ENCODE data around the gene CADPS2. TPM values are rescaled to one million over a fixed set of nuclear protein-coding genes. Genes with fewer than 3 reads are reported as not detected.

CADPS2 gene
- total and polyA plus RNA-seq, 10 of the 15 experiments (the other 5 are each of a cell fraction or from before 2014, with no cell fraction given), result 0.05 to 7.5 (median 0.25) TPM

DNA sequence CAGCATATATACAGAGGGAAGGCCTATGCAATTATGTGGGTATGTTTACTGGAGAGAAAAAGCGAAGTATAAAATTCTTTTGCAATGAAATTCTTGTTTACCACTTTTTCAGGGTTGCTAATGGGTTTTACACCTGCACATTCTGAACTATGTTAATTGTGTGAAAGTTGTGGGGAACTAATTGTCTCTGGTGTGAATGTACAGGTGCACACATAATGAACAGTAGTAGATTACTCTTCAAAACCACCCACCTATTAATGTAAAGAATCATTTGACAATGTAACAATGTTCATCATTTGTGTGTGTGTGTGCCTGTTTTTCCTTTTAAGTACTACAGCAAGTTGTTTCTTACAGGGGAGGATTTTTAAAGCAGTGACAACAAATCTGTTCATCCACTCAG is 501.7 kb downstream of the CADPS2 start:
- FAIRE-seq (no peak), DNase-seq (ENCODE audit: low read depth, low spot score) (no peak), ATAC-seq (peak; percentile 41)
- no peak overlapping the region for H3K9ac ChIP-seq (ENCODE audit: control insufficient read depth, insufficient read depth, low read length)
- RAD21 ChIA-PET (ENCODE audit: unreplicated experiment), result no interaction called here
- no peak overlapping the region for H3K4me2 ChIP-seq (ENCODE audit: control insufficient read depth, insufficient read depth)
- H3K27ac ChIP-seq (ENCODE audit: control insufficient read depth, insufficient read depth), result no peak overlapping the region
- H3K36me3 ChIP-seq (ENCODE audit: control insufficient read depth in 2 of 2, insufficient read depth in 2 of 2, low read length in 1 of 2), result no peaks in the 10 kb centered on the region
- POLR2A ChIA-PET, result no interaction called here
- intact Hi-C loops (cut with micrococcal nuclease; ENCODE audit: unreplicated experiment), result no loop called here
- TF ChIP-seq BMI1 (IDR thresholded peaks at IDR 0.05; ENCODE audit: borderline replicate concordance), result peak; percentile 58; the same call in 1 of the 2 replicates
- peak in 1 of 2 experiments; percentile 59; a peak in 2 of 4 replicates for TF ChIP-seq BHLHE40 (IDR thresholded peaks at IDR 0.05; ENCODE audit: borderline replicate concordance in 1 of 2, low read depth in 2 of 2, low read length in 1 of 2)
- TF ChIP-seq RB1 (IDR thresholded peaks at IDR 0.05; ENCODE audit: borderline replicate concordance), result no peak
- peak in 1 of 2 experiments; percentile 57; a peak in 1 of 4 replicates for TF ChIP-seq EP300 (IDR thresholded peaks at IDR 0.05; ENCODE audit: borderline replicate concordance in 1 of 2, control insufficient read depth in 1 of 2, low read depth in 2 of 2, low read length in 2 of 2)
- peak; percentile 93 for TF ChIP-seq MTA2 (IDR thresholded peaks at IDR 0.05; ENCODE audit: low read depth)
- TF ChIP-seq IKZF1 (conservative IDR thresholded peaks at IDR 0.05), result no peak
- peak; percentile 62; the same call in 1 of the 2 replicates for TF ChIP-seq BACH1 (IDR thresholded peaks at IDR 0.05; ENCODE audit: borderline replicate concordance)
- SMC1A ChIA-PET (ENCODE audit: uncharacterized antibody, unreplicated experiment), result no interaction called here
- CTCF ChIA-PET, result no interaction called here
- no TSS peak for BruUV-seq (replicated peaks)
- no peaks in the 10 kb centered on the region for H4K20me1 ChIP-seq (ENCODE audit: control insufficient read depth, insufficient read depth)
- no peaks in the 10 kb centered on the region for H3K27me3 ChIP-seq (replicated peaks in 1 of 2; ENCODE audit: control insufficient read depth in 2 of 2, insufficient read depth in 2 of 2, low read length in 1 of 2)
- in situ Hi-C loops (cut with MboI), result no loop called here
- H3K4me3 ChIP-seq, result no peak overlapping the region
- H3K79me2 ChIP-seq (ENCODE audit: control insufficient read depth, insufficient read depth, low read length), result no peaks in the 10 kb centered on the region
- H2AFZ ChIP-seq (ENCODE audit: control insufficient read depth, low read depth, low read length), result no peak overlapping the region
- H3K9me3 ChIP-seq (replicated peaks; ENCODE audit: control insufficient read depth, insufficient read depth, low read length), result no peaks in the 10 kb centered on the region
- WGBS (ENCODE audit: insufficient coverage, insufficient replicate concordance, low lambda C conversion rate, missing lambda C conversion rate), result 56% methylated on average over 1 of the region's 1 CpG
- no peaks in the 10 kb centered on the region for H3K4me1 ChIP-seq (ENCODE audit: control insufficient read depth, insufficient read depth, low read length)

DNA sequence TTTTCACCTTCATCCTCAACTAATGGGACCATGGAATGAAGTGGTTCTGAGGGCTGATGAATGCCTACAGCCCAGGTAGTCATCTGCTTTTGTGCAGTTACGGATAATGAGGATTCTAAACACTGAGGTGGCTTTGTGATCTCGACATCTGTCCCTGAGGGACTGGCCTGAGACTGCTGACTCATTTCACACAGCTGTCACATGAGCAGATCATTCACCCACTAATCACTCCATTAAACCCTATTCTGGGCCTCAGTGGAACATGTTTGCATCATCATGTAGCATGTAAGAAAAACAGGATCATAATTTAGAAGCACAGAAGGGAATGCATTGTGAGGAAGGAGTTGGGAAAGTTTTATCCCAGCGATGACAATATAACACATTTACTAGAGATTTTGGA is 502.3 kb downstream of the CADPS2 start:
- no peak for FAIRE-seq
- H3K4me2 ChIP-seq (ENCODE audit: control insufficient read depth, insufficient read depth), result no peak overlapping the region
- H2AFZ ChIP-seq (ENCODE audit: control insufficient read depth, low read depth, low read length), result no peak overlapping the region
- H3K27me3 ChIP-seq (replicated peaks in 1 of 2; ENCODE audit: control insufficient read depth in 2 of 2, insufficient read depth in 2 of 2, low read length in 1 of 2), result no peaks in the 10 kb centered on the region
- peak; percentile 30 for DNase-seq (ENCODE audit: low read depth, low spot score)
- H3K79me2 ChIP-seq (ENCODE audit: control insufficient read depth, insufficient read depth, low read length), result no peaks in the 10 kb centered on the region
- POLR2A ChIA-PET, result no interaction called here
- intact Hi-C loops (cut with micrococcal nuclease; ENCODE audit: unreplicated experiment), result no loop called here
- in situ Hi-C loops (cut with MboI), result no loop called here
- CTCF ChIA-PET, result no interaction called here
- H3K4me1 ChIP-seq (ENCODE audit: control insufficient read depth, insufficient read depth, low read length), result no peaks in the 10 kb centered on the region
- RAD21 ChIA-PET (ENCODE audit: unreplicated experiment), result no interaction called here
- H3K9ac ChIP-seq (ENCODE audit: control insufficient read depth, insufficient read depth, low read length), result no peak overlapping the region
- no peak overlapping the region for H3K4me3 ChIP-seq
- ATAC-seq, result peak; percentile 97
- SMC1A ChIA-PET (ENCODE audit: uncharacterized antibody, unreplicated experiment), result no interaction called here
- H3K9me3 ChIP-seq (replicated peaks; ENCODE audit: control insufficient read depth, insufficient read depth, low read length), result no peaks in the 10 kb centered on the region
- H3K27ac ChIP-seq (ENCODE audit: control insufficient read depth, insufficient read depth), result no peak overlapping the region
- no peaks in the 10 kb centered on the region for H3K36me3 ChIP-seq (ENCODE audit: control insufficient read depth in 2 of 2, insufficient read depth in 2 of 2, low read length in 1 of 2)
- H4K20me1 ChIP-seq (ENCODE audit: control insufficient read depth, insufficient read depth), result no peaks in the 10 kb centered on the region
- no TSS peak for BruUV-seq (replicated peaks)
- 34% methylated on average over 3 of the region's 3 CpGs for WGBS (ENCODE audit: insufficient coverage, insufficient replicate concordance, low lambda C conversion rate, missing lambda C conversion rate)
- TF ChIP-seq, protein P1, sequence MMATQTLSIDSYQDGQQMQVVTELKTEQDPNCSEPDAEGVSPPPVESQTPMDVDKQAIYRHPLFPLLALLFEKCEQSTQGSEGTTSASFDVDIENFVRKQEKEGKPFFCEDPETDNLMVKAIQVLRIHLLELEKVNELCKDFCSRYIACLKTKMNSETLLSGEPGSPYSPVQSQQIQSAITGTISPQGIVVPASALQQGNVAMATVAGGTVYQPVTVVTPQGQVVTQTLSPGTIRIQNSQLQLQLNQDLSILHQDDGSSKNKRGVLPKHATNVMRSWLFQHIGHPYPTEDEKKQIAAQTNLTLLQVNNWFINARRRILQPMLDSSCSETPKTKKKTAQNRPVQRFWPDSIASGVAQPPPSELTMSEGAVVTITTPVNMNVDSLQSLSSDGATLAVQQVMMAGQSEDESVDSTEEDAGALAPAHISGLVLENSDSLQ (IDR thresholded peaks at IDR 0.05), result peak; percentile 74; the same call in 1 of the 2 replicates
- TF ChIP-seq FOS (IDR thresholded peaks at IDR 0.05; ENCODE audit: borderline replicate concordance, extremely low read depth, insufficient read length) (no peak), RFX5 (IDR thresholded peaks at IDR 0.05; ENCODE audit: low read depth, low read length) (no peak), RCOR1 (conservative IDR thresholded peaks at IDR 0.05; ENCODE audit: low read depth, low read length) (no peak), NR2F1 (conservative IDR thresholded peaks at IDR 0.05) (peak; percentile 73), ZNF384 (IDR thresholded peaks at IDR 0.05; ENCODE audit: borderline replicate concordance, low read depth, low read length) (no peak), POLR2AphosphoS5 (IDR thresholded peaks at IDR 0.05; ENCODE audit: low read length) (no peak)
- TF ChIP-seq, protein P2, sequence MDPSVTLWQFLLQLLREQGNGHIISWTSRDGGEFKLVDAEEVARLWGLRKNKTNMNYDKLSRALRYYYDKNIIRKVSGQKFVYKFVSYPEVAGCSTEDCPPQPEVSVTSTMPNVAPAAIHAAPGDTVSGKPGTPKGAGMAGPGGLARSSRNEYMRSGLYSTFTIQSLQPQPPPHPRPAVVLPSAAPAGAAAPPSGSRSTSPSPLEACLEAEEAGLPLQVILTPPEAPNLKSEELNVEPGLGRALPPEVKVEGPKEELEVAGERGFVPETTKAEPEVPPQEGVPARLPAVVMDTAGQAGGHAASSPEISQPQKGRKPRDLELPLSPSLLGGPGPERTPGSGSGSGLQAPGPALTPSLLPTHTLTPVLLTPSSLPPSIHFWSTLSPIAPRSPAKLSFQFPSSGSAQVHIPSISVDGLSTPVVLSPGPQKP (IDR thresholded peaks at IDR 0.05; ENCODE audit: low read depth, low read length), result no peak
- TF ChIP-seq, protein P3, sequence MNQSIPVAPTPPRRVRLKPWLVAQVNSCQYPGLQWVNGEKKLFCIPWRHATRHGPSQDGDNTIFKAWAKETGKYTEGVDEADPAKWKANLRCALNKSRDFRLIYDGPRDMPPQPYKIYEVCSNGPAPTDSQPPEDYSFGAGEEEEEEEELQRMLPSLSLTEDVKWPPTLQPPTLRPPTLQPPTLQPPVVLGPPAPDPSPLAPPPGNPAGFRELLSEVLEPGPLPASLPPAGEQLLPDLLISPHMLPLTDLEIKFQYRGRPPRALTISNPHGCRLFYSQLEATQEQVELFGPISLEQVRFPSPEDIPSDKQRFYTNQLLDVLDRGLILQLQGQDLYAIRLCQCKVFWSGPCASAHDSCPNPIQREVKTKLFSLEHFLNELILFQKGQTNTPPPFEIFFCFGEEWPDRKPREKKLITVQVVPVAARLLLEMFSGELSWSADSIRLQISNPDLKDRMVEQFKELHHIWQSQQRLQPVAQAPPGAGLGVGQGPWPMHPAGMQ (IDR thresholded peaks at IDR 0.05; ENCODE audit: borderline replicate concordance), result no peak
